AG04450 (cell line): ENCODE measurements around the gene IL12A. TPM values are rescaled to one million over a fixed set of nuclear protein-coding genes. Genes with fewer than 3 reads are reported as not detected.

Source experiments
- CTCF ChIA-PET: fragments of 300-600, 350-600 bp; formaldehyde crosslinking; extraction: SDS; loops from one replicate; lab custom pipeline; 2022; ENCODE audit warnings: antibody characterized with exemption, inconsistent platforms; lab: Charles Lee
- POLR2A ChIA-PET: fragments of 350-600 bp; formaldehyde crosslinking; extraction: SDS; loops from one replicate; lab custom pipeline; 2021; ENCODE audit warnings: antibody characterized with exemption, inconsistent platforms; lab: Yijun Ruan, JAX
- DNase-seq: peaks from one replicate; pipeline ENCODE4 v3.0.0-alpha.2; 2011; ENCODE audit warnings: low read depth, low spot score
- H3K27ac ChIP-seq: one replicate; pipeline ENCODE4 v1.5.1; 2012; ENCODE audit warnings: low read depth, low read length, control low read depth
- H3K27me3 ChIP-seq: one replicate; pipeline ENCODE4 v1.6.0; 2012; ENCODE audit warnings: low read length; ENCODE audit not compliant: control insufficient read depth, insufficient read depth
- H3K4me3 ChIP-seq: 2 replicates; pipeline ENCODE4 v1.5.1; 2011; ENCODE audit warnings: mild to moderate bottlenecking, low read depth, low read length, control low read depth
- H3K9me3 ChIP-seq: 2 replicates; pipeline ENCODE4 v1.5.1; 2012; ENCODE audit warnings: low read length; ENCODE audit not compliant: control insufficient read depth, insufficient read depth
- polyA plus RNA-seq: library from polyadenylated mRNA; depleted of rRNA; stranded (reverse); fragments of >200 nt; gene quantifications from 2 replicates; pipeline ENCODE4 v1.2.3, GENCODE V29; 2011
- TF ChIP-seq, protein P1 (sequence below): IDR thresholded peaks from 2 replicates; pipeline ENCODE4 v1.5.1; 2011; ENCODE audit warnings: low read depth, low read length, control low read depth, inconsistent platforms

The IL12A gene
- polyA plus RNA-seq, 1 experiment = 3.6 TPM

GRCh38 chr3:160008961-160009360, 20.3 kb downstream of the IL12A start:
- Histone ChIP-seq H3K27ac (no peak overlapping the region), H3K9me3 (no peaks in the 10 kb centered on the region), H3K4me3 (no peak overlapping the region), H3K27me3 (no peaks in the 10 kb centered on the region)
- TF ChIP-seq, protein P1, sequence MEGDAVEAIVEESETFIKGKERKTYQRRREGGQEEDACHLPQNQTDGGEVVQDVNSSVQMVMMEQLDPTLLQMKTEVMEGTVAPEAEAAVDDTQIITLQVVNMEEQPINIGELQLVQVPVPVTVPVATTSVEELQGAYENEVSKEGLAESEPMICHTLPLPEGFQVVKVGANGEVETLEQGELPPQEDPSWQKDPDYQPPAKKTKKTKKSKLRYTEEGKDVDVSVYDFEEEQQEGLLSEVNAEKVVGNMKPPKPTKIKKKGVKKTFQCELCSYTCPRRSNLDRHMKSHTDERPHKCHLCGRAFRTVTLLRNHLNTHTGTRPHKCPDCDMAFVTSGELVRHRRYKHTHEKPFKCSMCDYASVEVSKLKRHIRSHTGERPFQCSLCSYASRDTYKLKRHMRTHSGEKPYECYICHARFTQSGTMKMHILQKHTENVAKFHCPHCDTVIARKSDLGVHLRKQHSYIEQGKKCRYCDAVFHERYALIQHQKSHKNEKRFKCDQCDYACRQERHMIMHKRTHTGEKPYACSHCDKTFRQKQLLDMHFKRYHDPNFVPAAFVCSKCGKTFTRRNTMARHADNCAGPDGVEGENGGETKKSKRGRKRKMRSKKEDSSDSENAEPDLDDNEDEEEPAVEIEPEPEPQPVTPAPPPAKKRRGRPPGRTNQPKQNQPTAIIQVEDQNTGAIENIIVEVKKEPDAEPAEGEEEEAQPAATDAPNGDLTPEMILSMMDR = no peak
- POLR2A ChIA-PET = interaction anchor here (0.6 kb wide), 1 partner anchor 591 kb away, joined by 3 read pairs; no protein-coding TSS in a partner anchor
- CTCF ChIA-PET = interaction anchor here (0.6 to 12.0 kb wide), 8 partner anchors 24 to 407 kb away, joined by 3 to 685 read pairs (median 4); no protein-coding TSS in a partner anchor
- DNase-seq = no peak

- Histone ChIP-seq H3K27ac (no peak overlapping the region), H3K27me3 (no peaks in the 10 kb centered on the region), H3K9me3 (no peaks in the 10 kb centered on the region), H3K4me3 (no peak overlapping the region)
- CTCF ChIA-PET = interaction anchor here (0.6 to 12.0 kb wide), 7 partner anchors 23 to 406 kb away, joined by 3 to 685 read pairs (median 5); no protein-coding TSS in a partner anchor
- DNase-seq = no peak
- TF ChIP-seq, protein P1 = no peak
- POLR2A ChIA-PET = no interaction called here
Measured at GRCh38 chr3:160009525-160009924, 20.9 kb downstream of the IL12A start.

DNA sequence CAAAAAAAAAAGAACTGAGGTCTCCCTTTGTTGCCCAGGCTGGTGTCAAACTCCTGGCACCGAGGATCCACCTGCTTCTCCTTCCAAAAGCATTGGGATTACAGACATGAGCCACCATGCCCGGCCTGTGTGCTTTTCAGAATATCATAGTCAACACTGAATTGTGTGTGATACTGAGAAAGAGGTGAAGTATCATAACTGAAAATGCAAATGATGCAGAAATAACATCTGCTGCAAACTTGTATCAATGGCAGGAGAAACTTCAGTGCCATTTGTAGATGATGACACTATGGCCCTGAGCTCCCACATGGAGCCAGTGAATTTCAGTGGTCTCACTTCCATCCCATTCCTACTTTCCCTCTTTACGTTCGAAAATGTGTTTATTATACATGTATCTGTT, 21.9 kb downstream of the IL12A start:
- POLR2A ChIA-PET = no interaction called here
- H3K9me3 ChIP-seq = no peaks in the 10 kb centered on the region
- TF ChIP-seq, protein P1 = no peak
- DNase-seq = no peak
- CTCF ChIA-PET = interaction anchor here (0.6 to 12.0 kb wide), 2 partner anchors 119 to 228 kb away, joined by 3 to 685 read pairs; no protein-coding TSS in a partner anchor
- no peak overlapping the region for H3K27ac ChIP-seq
- H3K27me3 ChIP-seq = no peaks in the 10 kb centered on the region
- H3K4me3 ChIP-seq = no peak overlapping the region

- H3K27me3 ChIP-seq = no peaks in the 10 kb centered on the region
- no peak overlapping the region for H3K4me3 ChIP-seq
- POLR2A ChIA-PET = no interaction called here
- H3K27ac ChIP-seq = no peak overlapping the region
- TF ChIP-seq, protein P1 = no peak
- no peaks in the 10 kb centered on the region for H3K9me3 ChIP-seq
- DNase-seq = no peak
- CTCF ChIA-PET = interaction anchor here (1.2 to 6.0 kb wide), 4 partner anchors 7 to 184 kb away, joined by 4 to 37 read pairs (median 6); partner anchors contain the start of gene IL12A
Measured at GRCh38 chr3:160012108-160012507, 23.5 kb downstream of the IL12A start.

GRCh38 chr3:160016972-160017371, 28.3 kb downstream of the IL12A start:
- Histone ChIP-seq H3K4me3 (no peak overlapping the region), H3K9me3 (no peaks in the 10 kb centered on the region), H3K27me3 (peaks cover 5% of the 10 kb centered on the region), H3K27ac (no peak overlapping the region)
- ChIA-PET CTCF (interaction anchor here (0.6 to 6.0 kb wide), 4 partner anchors 12 to 189 kb away, joined by 3 to 37 read pairs (median 4); no protein-coding TSS in a partner anchor), POLR2A (no interaction called here)
- no peak for DNase-seq
- TF ChIP-seq, protein P1 = no peak
